Measurements from ENCODE around the gene GLYAT.
"Not testable (repeated sequence)": the region's sequence is repeated elsewhere in the genome, so short reads cannot be mapped to it uniquely, and the experiment has no call there.

The GLYAT gene

GRCh38 chr11:58742981-58743880, 11.5 kb upstream of the GLYAT start:
- DNase-seq (ENCODE audit: low read depth in 2 of 2): no peak

GRCh38 chr11:58742140-58742539, 10.4 kb upstream of the GLYAT start:
- no peak for DNase-seq (ENCODE audit: low read depth in 2 of 2)

GRCh38 chr11:58741127-58741526, 9.4 kb upstream of the GLYAT start:
- DNase-seq (ENCODE audit: low read depth in 2 of 2): no peak

GRCh38 chr11:58740447-58740846, 8.7 kb upstream of the GLYAT start:
- DNase-seq (ENCODE audit: low read depth in 2 of 2): no peak

- DNase-seq (ENCODE audit: low read depth in 2 of 2): no peak
These were observed 8.1 kb upstream of the GLYAT start for GRCh38 chr11:58739725-58740430.

GRCh38 chr11:58734681-58735490, 3.1 kb upstream of the GLYAT start:
- no peak for DNase-seq (ENCODE audit: low read depth in 2 of 2)

- no peak for DNase-seq (ENCODE audit: low read depth in 2 of 2)
These were observed 1.1 kb downstream of the GLYAT start for GRCh38 chr11:58730507-58731089.

GRCh38 chr11:58727415-58727797, 4.3 kb downstream of the GLYAT start:
- DNase-seq (ENCODE audit: low read depth in 2 of 2): no peak

GRCh38 chr11:58726737-58727414, 4.9 kb downstream of the GLYAT start:
- DNase-seq (ENCODE audit: low read depth in 2 of 2): no peak

- DNase-seq (ENCODE audit: low read depth in 2 of 2): no peak
These were observed 12.2 kb downstream of the GLYAT start for GRCh38 chr11:58719406-58720117.

- DNase-seq (ENCODE audit: low read depth in 2 of 2): no peak
These were observed 19.2 kb downstream of the GLYAT start for GRCh38 chr11:58712531-58712930.

- DNase-seq (ENCODE audit: low read depth in 2 of 2): no peak
These were observed 19.9 kb downstream of the GLYAT start for GRCh38 chr11:58711832-58712231.

GRCh38 chr11:58707767-58708166, 24.0 kb downstream of the GLYAT start:
- no peak for DNase-seq (ENCODE audit: low read depth in 2 of 2)

GRCh38 chr11:58696825-58697224, 34.9 kb downstream of the GLYAT start:
- DNase-seq (ENCODE audit: low read depth in 2 of 2): not testable (repeated sequence)

- no peak for DNase-seq (ENCODE audit: low read depth in 2 of 2)
These were observed 38.7 kb downstream of the GLYAT start for GRCh38 chr11:58693026-58693425.

GRCh38 chr11:58691675-58692074, 40.1 kb downstream of the GLYAT start:
- DNase-seq (ENCODE audit: low read depth in 2 of 2): no peak

- no peak for DNase-seq (ENCODE audit: low read depth in 2 of 2)
These were observed 42.8 kb downstream of the GLYAT start for GRCh38 chr11:58688789-58689503.

- DNase-seq (ENCODE audit: low read depth in 2 of 2): no peak
These were observed 45.6 kb downstream of the GLYAT start for GRCh38 chr11:58685973-58686722.

- DNase-seq (ENCODE audit: low read depth in 2 of 2): not testable (repeated sequence)
These were observed 49.1 kb downstream of the GLYAT start for GRCh38 chr11:58682660-58683059.

Data from stimulated activated CD4-positive, alpha-beta T cell treated with anti-CD3 and anti-CD28 coated beads, Interleukin-12 subunit alpha, Interleukin-12 subunit beta, amount 100 ng/mL, for 24 hours (primary cell).